SIG-M5 treated with dmso at 0.1 percent for 504 hours (cell line): ENCODE measurements around the gene EP400.
"Not testable (repeated sequence)": the region's sequence is repeated elsewhere in the genome, so short reads cannot be mapped to it uniquely, and the experiment has no call there.

ENCODE experiments used
- DNase-seq: peaks from one replicate; lab custom pipeline; 2025; ENCODE audit not compliant: unreplicated experiment; lab: John Stamatoyannopoulos, UW

EP400 gene

GRCh38 chr12:132043216-132043615, 93.5 kb downstream of the EP400 start:
- DNase-seq = no peak

- no peak for DNase-seq
Measured at GRCh38 chr12:132043770-132044467, 94.2 kb downstream of the EP400 start.

GRCh38 chr12:132044661-132045412, 95.1 kb downstream of the EP400 start:
- no peak for DNase-seq

GRCh38 chr12:132045751-132046150, 96.0 kb downstream of the EP400 start:
- DNase-seq = no peak

GRCh38 chr12:132046561-132046960, 96.8 kb downstream of the EP400 start:
- no peak for DNase-seq

- DNase-seq = not testable (repeated sequence)
Measured at GRCh38 chr12:132047630-132048029, 97.9 kb downstream of the EP400 start.

- no peak for DNase-seq
Measured at GRCh38 chr12:132049442-132049841, 99.7 kb downstream of the EP400 start.

GRCh38 chr12:132049876-132050275, 100.1 kb downstream of the EP400 start:
- no peak for DNase-seq

GRCh38 chr12:132051718-132052117, 102.0 kb downstream of the EP400 start:
- DNase-seq = not testable (repeated sequence)

- DNase-seq = no peak
Measured at GRCh38 chr12:132052196-132052932, 102.6 kb downstream of the EP400 start.

GRCh38 chr12:132053338-132054330, 103.9 kb downstream of the EP400 start:
- no peak for DNase-seq

- DNase-seq = no peak
Measured at GRCh38 chr12:132054983-132055382, 105.2 kb downstream of the EP400 start.

GRCh38 chr12:132055535-132056096, 105.9 kb downstream of the EP400 start:
- no peak for DNase-seq

GRCh38 chr12:132056320-132056719, 106.6 kb downstream of the EP400 start:
- DNase-seq = no peak

- no peak for DNase-seq
Measured at GRCh38 chr12:132056951-132057350, 107.2 kb downstream of the EP400 start.

- DNase-seq = no peak
Measured at GRCh38 chr12:132057691-132058090, 107.9 kb downstream of the EP400 start.

GRCh38 chr12:132061197-132061596, 111.5 kb downstream of the EP400 start:
- no peak for DNase-seq

- DNase-seq = no peak
Measured at GRCh38 chr12:132061641-132062430, 112.1 kb downstream of the EP400 start.

- no peak for DNase-seq
Measured at GRCh38 chr12:132062481-132062880, 112.7 kb downstream of the EP400 start.
